Endothelial cell of umbilical vein (primary cell): Measurements from ENCODE around the gene SLA2. TPM values are rescaled to one million over a fixed set of nuclear protein-coding genes. Genes with fewer than 3 reads are reported as not detected.

ENCODE experiments used
- BruUV-seq: library from RNA; stranded (reverse); fragments of 400-500 nt; replicated peaks from 2 replicates; lab custom pipeline; 2021; lab: Mats Ljungman, UMichigan
- CTCF ChIA-PET: fragments of 300-600, 350-600 bp; sonication (Branson Sonifier 250); formaldehyde crosslinking; loops from one replicate; lab custom pipeline; 2021; ENCODE audit warnings: antibody characterized with exemption, inconsistent platforms; lab: Charles Lee
- POLR2A ChIA-PET: fragments of 300-600, 350-600 bp; sonication (Branson Sonifier 250); formaldehyde crosslinking; loops from one replicate; lab custom pipeline; 2021; ENCODE audit warnings: antibody characterized with exemption, inconsistent platforms; lab: Charles Lee
- DNase-seq: peaks from one replicate; pipeline ENCODE4 v3.0.0-alpha.2; 2011; ENCODE audit warnings: low read depth, low spot score
- FAIRE-seq: peaks from 2 replicates; lab custom pipeline; 2011; peaks lifted over from hg19 to GRCh38; lab: Jason Lieb, UNC
- H2AFZ ChIP-seq: 2 replicates; pipeline ENCODE4 v1.6.0; 2012; ENCODE audit warnings: low read depth, low read length, control low read depth, inconsistent platforms
- H3K27ac ChIP-seq: 2 replicates; pipeline ENCODE4 v1.5.1; 2011; ENCODE audit warnings: low read depth, mild to moderate bottlenecking, control low read depth, low read length, moderate library complexity; ENCODE audit not compliant: insufficient read depth
- H3K27me3 ChIP-seq, 2 experiments: 2 replicates each; pipeline versions ENCODE4 v1.6.0 to v1.6.1; 2011; ENCODE audit warnings: low read length in 2 of 2, mixed read lengths in 1 of 2; ENCODE audit not compliant: control insufficient read depth in 2 of 2, insufficient read depth in 2 of 2
- H3K36me3 ChIP-seq, 2 experiments: 2 replicates in 1 of 2; 3 replicates in 1 of 2; pipeline ENCODE4 v1.5.1; 2011; ENCODE audit warnings: low read length in 2 of 2, mild to moderate bottlenecking in 1 of 2, moderate library complexity in 1 of 2; ENCODE audit not compliant: control insufficient read depth in 2 of 2, insufficient read depth in 2 of 2; ENCODE audit errors: extremely low read depth in 1 of 2
- H3K4me1 ChIP-seq: 3 replicates; pipeline ENCODE4 v1.5.1; 2011; ENCODE audit warnings: mild to moderate bottlenecking, low read length; ENCODE audit not compliant: control insufficient read depth, insufficient read depth; ENCODE audit errors: extremely low read depth
- H3K4me2 ChIP-seq: 2 replicates; pipeline ENCODE4 v1.6.1; 2011; ENCODE audit warnings: low read length, control low read depth, mixed read lengths; ENCODE audit not compliant: insufficient read depth
- H3K4me3 ChIP-seq, 3 experiments: fragments of 200-600 bp in 1 of 3; sonication (generic), shearing (Covaris generic) in 1 of 3; replicated peaks in 1 of 3; 2 replicates each; pipeline ENCODE4 v1.5.1; 2011 to 2016; ENCODE audit warnings: control low read depth in 3 of 3, low read length in 3 of 3, mild to moderate bottlenecking in 2 of 3, inconsistent platforms in 1 of 3, low read depth in 1 of 3, moderate library complexity in 1 of 3; ENCODE audit not compliant: insufficient read depth in 1 of 3
- H3K79me2 ChIP-seq: 2 replicates; pipeline ENCODE4 v1.6.0; 2012; ENCODE audit warnings: low read length, inconsistent platforms; ENCODE audit not compliant: control insufficient read depth, insufficient read depth
- H3K9ac ChIP-seq: replicated peaks from 2 replicates; pipeline ENCODE3; 2011; ENCODE audit warnings: low read length, control low read depth; ENCODE audit not compliant: insufficient read depth; ENCODE audit errors: extremely low read depth
- H3K9me1 ChIP-seq: replicated peaks from 3 replicates; pipeline ENCODE4 v1.6.0; 2011; ENCODE audit warnings: mild to moderate bottlenecking, low read length; ENCODE audit not compliant: control insufficient read depth, insufficient read depth; ENCODE audit errors: extremely low read depth
- H3K9me3 ChIP-seq: replicated peaks from 2 replicates; pipeline ENCODE4 v1.5.1; 2012; ENCODE audit warnings: low read length, inconsistent platforms; ENCODE audit not compliant: control insufficient read depth, insufficient read depth
- H4K20me1 ChIP-seq: replicated peaks from 2 replicates; pipeline ENCODE3; 2011; ENCODE audit warnings: mild to moderate bottlenecking, low read length; ENCODE audit not compliant: control insufficient read depth, insufficient read depth; ENCODE audit errors: extremely low read depth
- EZH2 ChIP-seq: IDR thresholded peaks from 2 replicates; pipeline ENCODE4 v1.6.1; 2012; ENCODE audit warnings: borderline replicate concordance, low read depth, mild to moderate bottlenecking, moderate library complexity, low read length, inconsistent platforms; ENCODE audit not compliant: severe bottlenecking
- FOS ChIP-seq: IDR thresholded peaks from 2 replicates; pipeline ENCODE4 v1.6.1; 2011; ENCODE audit warnings: mild to moderate bottlenecking, low read length, moderate library complexity, borderline replicate concordance; ENCODE audit not compliant: insufficient read depth
- GATA2 ChIP-seq: IDR thresholded peaks from 2 replicates; pipeline ENCODE4 v1.7.0; 2011; ENCODE audit warnings: low read depth, mild to moderate bottlenecking, moderate library complexity, mixed read lengths, low read length; ENCODE audit not compliant: insufficient read length, insufficient read depth
- JUN ChIP-seq: IDR thresholded peaks from 2 replicates; pipeline ENCODE4 v1.6.1; 2011; ENCODE audit warnings: borderline replicate concordance, low read depth; ENCODE audit not compliant: insufficient read length, insufficient read depth
- MYC ChIP-seq: IDR thresholded peaks from one replicate; pipeline ENCODE4 v1.6.1; 2011; ENCODE audit warnings: mild to moderate bottlenecking, low read depth, low read length
- POLR2A ChIP-seq: IDR thresholded peaks from 2 replicates; pipeline ENCODE4 v1.6.1; 2012; ENCODE audit warnings: low read depth, mild to moderate bottlenecking, control low read depth, low read length
- POLR2AphosphoS5 ChIP-seq: IDR thresholded peaks from 2 replicates; pipeline ENCODE4 v1.6.1; 2012; ENCODE audit warnings: low read depth, mild to moderate bottlenecking, control low read depth, low read length, moderate library complexity; ENCODE audit not compliant: insufficient read depth
- dilution Hi-C: fragments of 300-500 bp; cut with MboI; formaldehyde crosslinking; loops from one replicate; pipeline ENCODE4 v1.15.0; 2019; ENCODE audit warnings: low sequenced_read_pairs; ENCODE audit not compliant: extremely low pct_ligation_motif_present
- intact Hi-C: fragments of 100-400 bp; cut with micrococcal nuclease; formaldehyde crosslinking; loops from one replicate; pipeline ENCODE4 v1.10.0; 2022
- polyA plus RNA-seq, 4 experiments: library from polyadenylated mRNA; depleted of rRNA in 3 of 4; stranded (reverse) in 3 of 4; unstranded in 1 of 4; fragments of >200 nt; gene quantifications; 2 replicates each; pipeline versions ENCODE4 v1.2.1 to v1.2.3, GENCODE V29; 2011 to 2012; ENCODE audit warnings: missing spikeins in 1 of 4
- total RNA-seq: library from RNA; stranded (reverse); gene quantifications from 2 replicates; pipeline ENCODE4 v1.2.3, GENCODE V29; 2021
- TF ChIP-seq, protein P1 (sequence below): IDR thresholded peaks from 2 replicates; pipeline ENCODE4 v1.6.1; 2011; ENCODE audit not compliant: insufficient read depth, insufficient read length
- TF ChIP-seq, protein P2 (sequence below), 2 donors: IDR thresholded peaks; 1 replicate in 1 of 2; 2 replicates in 1 of 2; pipeline ENCODE4 v1.5.1; 2011; ENCODE audit warnings: low read length in 2 of 2, mild to moderate bottlenecking in 2 of 2, moderate library complexity in 2 of 2, control low read depth in 1 of 2, inconsistent platforms in 1 of 2, low read depth in 1 of 2; ENCODE audit not compliant: insufficient read depth in 1 of 2; ENCODE audit errors: extremely low read depth in 1 of 2

The SLA2 gene
- total and polyA plus RNA-seq, 2 donors (not counting 3 experiments of a cell fraction or from before 2014, with no cell fraction given): not detected

DNA sequence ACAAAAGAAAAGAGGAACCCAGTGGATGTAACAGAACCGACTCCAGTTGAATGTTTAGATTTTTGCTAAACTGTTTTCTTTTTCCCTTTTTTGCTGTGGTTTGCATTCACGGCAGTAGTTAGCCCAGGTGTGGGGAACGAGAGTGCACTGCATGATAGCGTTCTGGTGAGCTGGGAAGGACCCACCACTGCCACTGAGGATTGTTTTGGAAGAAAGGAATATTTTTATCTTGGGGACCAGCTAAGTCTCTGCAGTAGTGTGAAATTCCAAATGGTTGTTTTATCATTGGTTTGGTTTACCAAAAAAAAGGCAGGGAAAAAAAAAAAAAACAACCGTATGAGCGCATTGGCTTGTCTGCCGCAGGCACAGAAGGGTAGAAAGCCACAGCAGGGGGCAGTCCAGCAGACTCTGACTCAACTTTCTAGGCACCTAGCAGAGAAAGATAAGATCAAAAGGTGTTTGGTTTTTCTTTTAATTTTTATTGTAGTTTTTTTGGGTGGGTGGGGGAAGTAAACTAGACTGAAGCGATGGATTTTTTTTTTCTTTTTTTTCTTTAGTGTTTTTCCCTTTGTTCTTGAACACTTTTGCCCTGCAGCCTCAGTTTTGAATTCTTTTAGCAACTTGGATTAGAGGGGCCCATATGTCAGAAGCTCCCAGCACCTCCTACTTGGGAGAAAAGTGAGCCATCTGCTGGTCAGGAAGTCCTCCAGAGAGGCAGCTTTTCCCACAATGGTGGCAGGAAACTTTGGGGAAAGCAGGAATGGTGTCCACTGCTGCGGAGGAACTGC, 53.9 kb downstream of the SLA2 start:
- no TSS peak for BruUV-seq
- TF ChIP-seq, protein P1, sequence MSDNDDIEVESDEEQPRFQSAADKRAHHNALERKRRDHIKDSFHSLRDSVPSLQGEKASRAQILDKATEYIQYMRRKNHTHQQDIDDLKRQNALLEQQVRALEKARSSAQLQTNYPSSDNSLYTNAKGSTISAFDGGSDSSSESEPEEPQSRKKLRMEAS: no peak
- no peak for TF ChIP-seq GATA2
- TF ChIP-seq MYC: no peak
- no peak for TF ChIP-seq POLR2AphosphoS5
- TF ChIP-seq, protein P2, sequence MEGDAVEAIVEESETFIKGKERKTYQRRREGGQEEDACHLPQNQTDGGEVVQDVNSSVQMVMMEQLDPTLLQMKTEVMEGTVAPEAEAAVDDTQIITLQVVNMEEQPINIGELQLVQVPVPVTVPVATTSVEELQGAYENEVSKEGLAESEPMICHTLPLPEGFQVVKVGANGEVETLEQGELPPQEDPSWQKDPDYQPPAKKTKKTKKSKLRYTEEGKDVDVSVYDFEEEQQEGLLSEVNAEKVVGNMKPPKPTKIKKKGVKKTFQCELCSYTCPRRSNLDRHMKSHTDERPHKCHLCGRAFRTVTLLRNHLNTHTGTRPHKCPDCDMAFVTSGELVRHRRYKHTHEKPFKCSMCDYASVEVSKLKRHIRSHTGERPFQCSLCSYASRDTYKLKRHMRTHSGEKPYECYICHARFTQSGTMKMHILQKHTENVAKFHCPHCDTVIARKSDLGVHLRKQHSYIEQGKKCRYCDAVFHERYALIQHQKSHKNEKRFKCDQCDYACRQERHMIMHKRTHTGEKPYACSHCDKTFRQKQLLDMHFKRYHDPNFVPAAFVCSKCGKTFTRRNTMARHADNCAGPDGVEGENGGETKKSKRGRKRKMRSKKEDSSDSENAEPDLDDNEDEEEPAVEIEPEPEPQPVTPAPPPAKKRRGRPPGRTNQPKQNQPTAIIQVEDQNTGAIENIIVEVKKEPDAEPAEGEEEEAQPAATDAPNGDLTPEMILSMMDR (IDR thresholded peaks at IDR 0.05; ENCODE audit: extremely low read depth in 1 of 2, insufficient read depth in 1 of 2, low read depth in 1 of 2, low read length in 2 of 2): no peak
- TF ChIP-seq JUN: no peak
- TF ChIP-seq POLR2A: no peak
- no peak for TF ChIP-seq EZH2
- TF ChIP-seq FOS: no peak
- Histone ChIP-seq H3K79me2 (no peaks in the 10 kb centered on the region), H3K36me3 (peaks cover 3 to 11% of the 10 kb centered on the region in 2 experiments), H3K27ac (no peak overlapping the region), H3K4me2 (no peak overlapping the region), H2AFZ (no peak overlapping the region), H3K9me3 (no peaks in the 10 kb centered on the region), H3K4me1 (no peaks in the 10 kb centered on the region), H3K4me3 (no peak overlapping the region), H3K9ac (no peak overlapping the region), H3K27me3 (no peaks in the 10 kb centered on the region), H3K9me1 (no peaks in the 10 kb centered on the region), H4K20me1 (no peaks in the 10 kb centered on the region)
- intact Hi-C loops: loop anchor here (1.0 kb wide), 1 partner anchor 36 kb away; no protein-coding TSS in a partner anchor
- DNase-seq (no peak), FAIRE-seq (no peak)
- ChIA-PET POLR2A (no interaction called here), CTCF (interaction anchor here (0.7 to 1.1 kb wide), 4 partner anchors 16 to 35 kb away, joined by 3 to 4 read pairs (median 3); partner anchors contain the start of gene TGIF2)
- dilution Hi-C loops: no loop called here
